Epidermal melanocyte (primary cell): ENCODE data around the gene GPR32.
"Not testable (repeated sequence)": the region's sequence is repeated elsewhere in the genome, so short reads cannot be mapped to it uniquely, and the experiment has no call there.

Experiments used
- DNase-seq: peaks from one replicate; pipeline ENCODE4 v3.0.0; 2011; ENCODE audit warnings: low spot score; ENCODE audit not compliant: insufficient read length

The GPR32 gene

DNA sequence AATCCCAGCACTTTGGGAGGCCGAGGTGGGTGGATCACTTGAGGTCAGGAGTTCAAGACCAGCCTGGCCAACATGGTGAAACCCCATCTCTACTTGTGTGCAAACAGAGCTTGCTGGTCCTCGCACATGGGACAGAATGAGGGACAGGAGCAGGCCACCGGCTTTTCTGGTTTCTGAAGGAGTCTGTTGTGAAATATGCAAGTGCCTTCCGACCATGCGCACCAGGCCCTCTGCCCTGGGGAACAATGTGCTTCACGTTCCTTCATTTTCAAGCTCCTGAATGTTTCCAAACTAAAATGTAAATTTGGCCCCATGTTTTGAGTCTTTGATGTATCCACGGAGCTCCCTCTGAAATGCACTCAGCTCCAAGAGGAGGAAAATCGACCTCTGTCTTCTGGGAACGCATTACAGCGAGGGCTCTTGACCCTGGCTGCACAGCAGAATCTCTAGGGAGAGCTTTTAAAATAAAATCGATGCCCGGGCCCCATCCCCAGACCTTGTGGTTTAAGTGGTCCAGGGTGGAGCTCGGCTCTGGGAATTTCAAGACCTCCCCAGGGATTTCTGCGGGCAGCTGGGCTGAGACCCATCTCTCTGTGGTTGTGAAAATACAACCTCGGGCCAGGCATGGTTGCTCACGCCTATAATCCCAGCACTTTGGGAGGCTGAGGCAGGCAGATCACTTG, 10.6 kb downstream of the GPR32 start:
- no peak for DNase-seq

GRCh38 chr19:50783848-50784152, 13.5 kb downstream of the GPR32 start:
- not testable (repeated sequence) for DNase-seq

DNA sequence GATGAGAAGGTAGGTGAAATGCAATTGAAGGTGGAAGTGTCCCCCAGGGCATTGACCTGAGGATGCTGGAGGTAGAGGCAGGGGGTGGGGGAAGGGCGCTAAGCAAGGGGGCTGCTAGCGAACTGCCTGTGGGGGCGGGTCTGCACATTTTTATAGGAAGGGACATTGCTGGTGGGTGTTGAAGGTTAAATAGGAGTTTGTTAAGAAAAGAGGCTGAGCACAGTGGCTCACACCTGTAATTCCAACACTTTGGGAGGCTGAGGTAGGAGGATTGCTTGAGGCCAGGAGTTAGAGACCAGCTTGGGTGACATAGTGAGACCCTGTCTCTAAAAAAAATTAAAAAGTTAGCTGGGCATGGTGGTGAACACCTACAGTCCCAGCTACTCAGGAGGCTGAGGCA, 14.4 kb downstream of the GPR32 start:
- DNase-seq = no peak

DNA sequence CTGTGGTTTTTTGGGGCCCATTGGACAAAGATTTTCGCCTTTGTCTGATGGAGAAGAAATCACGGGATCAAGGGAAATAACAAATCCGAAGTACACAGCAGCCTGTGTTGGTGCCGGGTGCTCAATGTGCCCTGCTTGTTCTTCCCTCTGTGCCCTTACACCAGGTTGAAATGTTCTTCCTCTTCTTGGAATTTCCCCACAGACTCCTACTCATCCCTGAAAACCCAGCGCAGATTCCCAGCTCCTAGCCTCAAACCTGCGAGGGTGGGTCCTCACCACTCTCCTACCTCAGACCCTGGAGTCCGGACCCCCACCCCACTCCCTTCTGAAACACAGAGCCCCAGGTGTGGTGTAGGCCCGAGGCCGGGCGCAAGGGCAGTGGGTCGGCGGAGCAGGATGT, 15.1 kb downstream of the GPR32 start:
- DNase-seq = no peak

DNA sequence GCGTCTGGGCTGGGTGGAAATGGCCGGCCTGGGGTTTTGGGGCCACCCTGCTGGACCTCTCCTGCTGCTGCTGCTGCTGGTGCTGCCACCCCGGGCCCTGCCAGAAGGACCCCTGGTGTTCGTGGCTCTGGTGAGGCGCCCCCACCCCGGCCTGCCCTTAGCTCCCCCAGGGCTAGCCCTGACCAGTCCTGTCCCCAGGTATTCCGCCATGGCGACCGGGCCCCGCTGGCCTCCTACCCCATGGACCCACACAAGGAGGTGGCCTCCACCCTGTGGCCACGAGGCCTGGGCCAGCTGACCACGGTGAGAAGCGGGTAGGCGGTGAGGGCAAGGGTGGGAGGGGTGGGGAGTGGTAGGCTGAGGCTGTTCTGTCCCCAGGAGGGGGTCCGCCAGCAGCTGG, 20.1 kb downstream of the GPR32 start, which contains the start of gene ACP4:
ACP4 (plus strand) TSS at position 20 of the 400 bp plus-strand sequence; CDS start at position 20, 0 bp downstream.
- no peak for DNase-seq

- DNase-seq = no peak
Measured at GRCh38 chr19:50790922-50791467, 20.7 kb downstream of the GPR32 start.

GRCh38 chr19:50791594-50792271, 21.5 kb downstream of the GPR32 start:
- DNase-seq = no peak

GRCh38 chr19:50792272-50793250, 22.3 kb downstream of the GPR32 start:
- DNase-seq = no peak

DNA sequence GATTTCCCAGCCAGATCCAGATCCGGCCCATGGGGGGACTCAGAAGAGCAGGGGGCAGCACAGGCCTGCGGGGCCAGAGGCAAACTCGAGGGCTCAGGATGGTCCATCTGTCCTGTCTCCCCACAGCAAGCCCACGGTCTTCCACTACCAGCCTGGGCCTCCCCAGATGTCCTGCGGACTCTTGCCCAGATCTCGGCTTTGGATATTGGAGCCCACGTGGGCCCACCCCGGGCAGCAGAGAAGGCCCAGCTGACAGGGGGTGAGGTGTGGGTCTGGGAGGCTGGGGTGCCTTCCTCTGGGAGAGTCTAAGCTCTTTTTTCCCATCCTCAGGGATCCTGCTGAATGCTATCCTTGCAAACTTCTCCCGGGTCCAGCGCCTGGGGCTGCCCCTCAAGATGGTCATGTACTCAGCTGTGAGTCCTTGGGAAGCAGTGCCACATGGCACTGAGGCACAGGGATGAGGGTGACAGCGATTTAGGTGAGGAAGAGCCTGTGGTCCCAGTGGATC, 23.3 kb downstream of the GPR32 start:
- DNase-seq = no peak

DNA sequence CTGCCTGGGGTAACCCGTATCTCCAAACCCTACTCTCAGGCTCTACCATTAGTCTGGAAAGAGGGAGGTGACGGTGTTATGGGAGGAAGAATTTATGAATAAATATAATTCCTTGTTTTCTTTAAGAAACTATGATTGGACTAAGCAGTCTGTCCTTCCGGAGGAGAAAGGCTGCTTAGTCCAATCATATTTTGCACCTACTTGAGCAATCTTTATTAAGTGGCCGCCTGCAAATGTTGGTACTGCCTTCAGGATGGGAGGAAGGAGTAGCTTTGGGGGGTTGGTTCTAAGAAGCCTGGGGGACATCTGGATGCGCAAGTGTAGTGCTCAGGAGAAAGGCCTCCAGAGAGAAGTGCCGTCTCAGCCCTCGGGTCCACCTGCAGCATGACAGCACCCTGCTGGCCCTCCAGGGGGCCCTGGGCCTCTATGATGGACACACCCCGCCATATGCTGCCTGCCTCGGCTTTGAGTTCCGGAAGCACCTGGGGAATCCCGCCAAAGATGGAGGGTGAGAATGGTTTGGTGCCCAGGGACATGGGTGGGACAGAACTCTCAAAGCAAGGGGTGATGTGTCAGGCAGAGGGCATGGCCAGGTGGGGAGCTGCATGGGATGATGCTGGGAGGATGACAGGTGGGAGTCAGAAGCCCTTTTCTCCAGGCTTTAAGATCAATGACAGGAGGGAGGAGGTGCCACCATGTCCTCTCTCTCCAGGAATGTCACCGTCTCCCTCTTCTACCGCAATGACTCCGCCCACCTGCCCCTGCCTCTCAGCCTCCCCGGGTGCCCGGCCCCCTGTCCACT, 24.0 kb downstream of the GPR32 start:
- peak; percentile 16 for DNase-seq

GRCh38 chr19:50794876-50795663, 24.8 kb downstream of the GPR32 start:
- DNase-seq = no peak

DNA sequence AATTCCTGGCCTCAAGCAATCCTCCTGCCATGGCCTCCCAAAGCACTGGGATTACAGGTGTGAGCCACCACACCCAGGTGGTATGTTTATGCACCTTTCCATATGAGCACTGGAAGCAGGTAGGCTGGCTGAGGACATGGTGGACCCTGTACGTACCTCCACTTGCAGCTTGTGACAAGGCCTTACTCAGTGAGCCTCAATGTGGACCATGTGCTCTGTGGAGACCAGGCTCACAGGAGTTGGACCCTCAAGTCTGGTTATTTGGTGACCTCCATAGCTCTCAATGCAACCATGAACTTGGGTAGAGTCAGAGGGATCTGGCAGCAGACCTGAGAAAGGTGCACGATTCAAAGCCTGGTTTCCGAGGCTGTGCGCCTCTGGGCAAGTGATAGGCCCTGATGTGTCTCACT, 25.4 kb downstream of the GPR32 start:
- DNase-seq = no peak

- DNase-seq = no peak
Measured at GRCh38 chr19:50796128-50796633, 25.9 kb downstream of the GPR32 start.

GRCh38 chr19:50796634-50797428, 26.6 kb downstream of the GPR32 start:
- DNase-seq = no peak

DNA sequence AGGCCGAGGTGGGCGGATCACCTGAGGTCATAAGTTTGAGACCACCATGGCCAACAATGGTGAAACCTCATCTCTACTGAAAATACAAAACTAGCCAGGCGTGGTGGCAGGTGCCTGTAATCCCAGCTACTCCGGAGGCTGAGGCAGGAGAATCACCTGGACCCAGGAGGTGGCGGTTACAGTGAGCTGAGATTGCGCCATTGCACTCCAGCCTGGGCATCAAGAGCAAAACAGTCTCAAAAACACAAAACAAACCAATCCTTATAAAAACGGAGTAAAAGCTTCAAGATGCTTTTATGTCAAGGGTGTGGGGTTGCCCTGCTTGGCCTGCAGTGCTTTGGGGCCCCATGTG, 27.1 kb downstream of the GPR32 start:
- no peak for DNase-seq

DNA sequence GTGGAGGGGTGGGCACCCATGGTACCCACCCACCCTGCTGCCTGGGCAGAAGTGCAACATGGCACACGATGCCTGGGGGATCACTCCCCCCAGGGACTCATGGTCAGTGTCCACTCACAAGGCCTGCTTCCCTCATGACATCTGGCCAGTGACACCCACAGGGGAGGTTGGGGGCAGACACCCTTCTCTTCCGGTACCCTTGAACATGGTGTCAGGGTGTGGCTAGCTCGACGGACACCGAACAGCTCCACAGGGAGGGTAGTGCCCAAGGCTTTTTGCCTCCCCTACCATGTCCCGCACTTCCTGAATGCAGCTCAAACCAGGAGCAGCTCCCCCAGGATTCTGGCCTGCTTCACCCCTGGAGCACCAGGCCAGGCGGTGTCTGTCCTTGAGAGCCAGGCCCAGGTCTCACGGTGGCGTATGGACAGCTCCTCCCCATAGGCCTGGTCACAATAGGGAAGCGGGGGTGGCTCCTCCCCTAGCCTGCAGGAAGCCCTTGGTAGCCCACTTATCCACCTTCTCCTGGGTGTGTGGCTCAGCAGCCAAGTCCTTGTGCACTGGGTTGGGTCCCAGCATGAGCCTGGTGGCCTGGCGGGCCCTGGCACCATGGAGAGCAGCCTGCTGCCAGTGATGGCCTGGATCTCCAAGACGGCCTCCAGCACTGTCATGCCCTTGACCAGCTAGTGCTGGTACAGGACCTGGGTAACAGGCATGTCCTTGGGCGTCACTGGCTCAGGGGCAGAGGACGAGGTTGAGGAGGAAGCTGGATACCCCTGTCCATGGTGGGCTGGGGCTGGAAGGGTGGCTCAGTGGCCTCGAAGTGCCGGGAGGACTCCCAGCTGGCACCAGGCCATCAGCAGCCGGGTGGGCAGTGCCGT, 27.8 kb downstream of the GPR32 start:
- DNase-seq = no peak

- DNase-seq = no peak
Measured at GRCh38 chr19:50798659-50799546, 28.6 kb downstream of the GPR32 start.
